SK-N-SH (cell line): ENCODE results near the gene SLC9A5.

Source experiments
- CHD2 ChIP-seq: fragments of 150-350 bp; IDR thresholded peaks from 2 replicates; pipeline ENCODE4 v1.6.1; 2018; ENCODE audit warnings: low read length; ENCODE audit not compliant: partially characterized antibody
- CTCF ChIP-seq: fragments of 200-600 bp; sonication (generic); IDR thresholded peaks from 2 replicates; pipeline ENCODE4 v1.6.1; 2017; ENCODE audit warnings: antibody characterized with exemption, mild to moderate bottlenecking, moderate library complexity
- EP300 ChIP-seq, 2 experiments: IDR thresholded peaks; 2 replicates each; pipeline versions ENCODE4 v1.4.0 to v1.6.1; 2012; ENCODE audit warnings: borderline replicate concordance in 1 of 2, low read depth in 1 of 2, low read length in 1 of 2
- FOSL2 ChIP-seq: IDR thresholded peaks from 2 replicates; pipeline ENCODE4 v1.4.0; 2012; ENCODE audit warnings: low read depth, mild to moderate bottlenecking, moderate library complexity, borderline replicate concordance
- FOXM1 ChIP-seq: IDR thresholded peaks from 2 replicates; pipeline ENCODE4 v1.4.0; 2012; ENCODE audit warnings: low read depth, mild to moderate bottlenecking
- JUND ChIP-seq: IDR thresholded peaks from 2 replicates; pipeline ENCODE4 v1.4.0; 2012
- MAX ChIP-seq: IDR thresholded peaks from 2 replicates; pipeline ENCODE4 v1.4.0; 2012; ENCODE audit warnings: low read depth
- MXI1 ChIP-seq: IDR thresholded peaks from 2 replicates; pipeline ENCODE4 v1.6.1; 2012; ENCODE audit warnings: mild to moderate bottlenecking, low read depth, low read length, improper control_type of control experiment
- POLR2AphosphoS5 ChIP-seq: IDR thresholded peaks from 2 replicates; pipeline ENCODE4 v1.6.1; 2012; ENCODE audit warnings: low read depth, low read length
- TAF1 ChIP-seq: IDR thresholded peaks from 2 replicates; pipeline ENCODE4 v1.6.1; 2012; ENCODE audit warnings: low read depth, mild to moderate bottlenecking, low read length, moderate library complexity, borderline replicate concordance
- TCF12 ChIP-seq: IDR thresholded peaks from 2 replicates; pipeline ENCODE4 v1.4.0; 2012
- USF1 ChIP-seq: IDR thresholded peaks from 2 replicates; pipeline ENCODE4 v1.4.0; 2012; ENCODE audit warnings: low read depth, borderline replicate concordance

GRCh38 chr16:67283826-67284555 lies 35.2 kb downstream of the SLC9A5 start:
- TF ChIP-seq FOSL2 (no peak), CTCF (no peak), EP300 (IDR thresholded peaks at IDR 0.05; ENCODE audit: borderline replicate concordance in 1 of 2, low read depth in 1 of 2, low read length in 1 of 2) (no peak), MXI1 (no peak), USF1 (no peak), FOXM1 (no peak), MAX (no peak), JUND (no peak), POLR2AphosphoS5 (no peak), CHD2 (no peak), TAF1 (no peak), TCF12 (no peak)
